Measurements from ENCODE around the gene CFDP1.
A peak's percentile ranks its signal among the peaks of the same experiment; 100 is the strongest.
"Not testable (repeated sequence)": the region's sequence is repeated elsewhere in the genome, so short reads cannot be mapped to it uniquely, and the experiment has no call there.

CFDP1 gene

GRCh38 chr16:75293173-75293572 lies 140.1 kb downstream of the CFDP1 start:
- no peak for DNase-seq (ENCODE audit: low read depth)

- no peak for DNase-seq (ENCODE audit: low read depth)
Observed at GRCh38 chr16:75292691-75293090, 140.6 kb downstream of the CFDP1 start.

- no peak for DNase-seq (ENCODE audit: low read depth)
Observed at GRCh38 chr16:75289189-75289588, 144.1 kb downstream of the CFDP1 start.

GRCh38 chr16:75288596-75289120 lies 144.6 kb downstream of the CFDP1 start:
- peak; percentile 97 for DNase-seq (ENCODE audit: low read depth)

GRCh38 chr16:75288181-75288580 lies 145.1 kb downstream of the CFDP1 start:
- peak; percentile 89 for DNase-seq (ENCODE audit: low read depth)

- peak; percentile 57 for DNase-seq (ENCODE audit: low read depth)
Observed at GRCh38 chr16:75287708-75288107, 145.6 kb downstream of the CFDP1 start.

GRCh38 chr16:75286389-75286788 lies 146.9 kb downstream of the CFDP1 start:
- no peak for DNase-seq (ENCODE audit: low read depth)

GRCh38 chr16:75282466-75283281 lies 150.6 kb downstream of the CFDP1 start:
- no peak for DNase-seq (ENCODE audit: low read depth)

- no peak for DNase-seq (ENCODE audit: low read depth)
Observed at GRCh38 chr16:75281826-75282225, 151.5 kb downstream of the CFDP1 start.

- DNase-seq (ENCODE audit: low read depth) = not testable (repeated sequence)
Observed at GRCh38 chr16:75281009-75281408, 152.3 kb downstream of the CFDP1 start.

- no peak for DNase-seq (ENCODE audit: low read depth)
Observed at GRCh38 chr16:75280331-75280804, 152.9 kb downstream of the CFDP1 start.

- no peak for DNase-seq (ENCODE audit: low read depth)
Observed at GRCh38 chr16:75279305-75279704, 154.0 kb downstream of the CFDP1 start.

GRCh38 chr16:75273054-75273925 lies 160.0 kb downstream of the CFDP1 start:
- no peak for DNase-seq (ENCODE audit: low read depth)

- DNase-seq (ENCODE audit: low read depth) = not testable (repeated sequence)
Observed at GRCh38 chr16:75272629-75273028, 160.7 kb downstream of the CFDP1 start.

GRCh38 chr16:75272097-75272551 lies 161.2 kb downstream of the CFDP1 start:
- DNase-seq (ENCODE audit: low read depth) = no peak

- no peak for DNase-seq (ENCODE audit: low read depth)
Observed at GRCh38 chr16:75271441-75272096, 161.7 kb downstream of the CFDP1 start.

- DNase-seq (ENCODE audit: low read depth) = not testable (repeated sequence)
Observed at GRCh38 chr16:75269358-75269757, 163.9 kb downstream of the CFDP1 start.

- no peak for DNase-seq (ENCODE audit: low read depth)
Observed at GRCh38 chr16:75267631-75268264, 165.6 kb downstream of the CFDP1 start.

GRCh38 chr16:75266738-75267630 lies 166.3 kb downstream of the CFDP1 start:
- DNase-seq (ENCODE audit: low read depth) = no peak

GRCh38 chr16:75265911-75266701 lies 167.2 kb downstream of the CFDP1 start:
- DNase-seq (ENCODE audit: low read depth) = no peak

All from CMK (cell line).